ENCODE measurements around the gene ZFR. TPM values are rescaled to one million over a fixed set of nuclear protein-coding genes. Genes with fewer than 3 reads are reported as not detected.
"Not testable (repeated sequence)": the region's sequence is repeated elsewhere in the genome, so short reads cannot be mapped to it uniquely, and the experiment has no call there.

ZFR gene
- total RNA-seq, 1 donor from 2014 or later = 80.8 TPM

DNA sequence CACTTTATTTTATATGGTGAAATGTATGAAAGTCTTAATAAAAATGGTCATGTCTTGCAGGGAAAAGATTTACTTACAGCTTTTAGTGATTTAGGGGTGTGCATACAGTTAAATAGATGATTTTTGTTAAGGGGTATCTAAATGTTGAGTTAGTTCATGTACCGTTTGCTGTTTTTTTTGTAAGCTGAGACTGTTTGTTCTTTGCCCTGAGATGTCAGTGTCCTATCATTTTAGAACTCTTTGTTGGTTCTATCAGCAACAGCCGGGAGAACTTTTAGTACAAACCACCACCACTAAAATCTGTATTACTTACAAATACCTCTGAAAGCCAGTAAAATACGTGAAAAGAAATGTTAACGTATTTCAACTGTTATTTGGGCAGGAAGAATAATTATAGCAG lies 75.5 kb downstream of the ZFR start:
- Histone ChIP-seq H3K27me3 (no peaks in the 10 kb centered on the region), H3K4me3 (no peak overlapping the region), H3K9me3 (no peaks in the 10 kb centered on the region), H3K36me3 (peaks cover 0 to 11% of the 10 kb centered on the region in 2 donors), H3K4me1 (no peaks in the 10 kb centered on the region), H3K27ac (no peak overlapping the region)
- no peak for TF ChIP-seq POLR2AphosphoS5 (IDR thresholded peaks at IDR 0.05; ENCODE audit: insufficient read depth in 1 of 2, low read depth in 1 of 2)
- no peak for TF ChIP-seq POLR2A (IDR thresholded peaks at IDR 0.05)
- TF ChIP-seq, protein P1, sequence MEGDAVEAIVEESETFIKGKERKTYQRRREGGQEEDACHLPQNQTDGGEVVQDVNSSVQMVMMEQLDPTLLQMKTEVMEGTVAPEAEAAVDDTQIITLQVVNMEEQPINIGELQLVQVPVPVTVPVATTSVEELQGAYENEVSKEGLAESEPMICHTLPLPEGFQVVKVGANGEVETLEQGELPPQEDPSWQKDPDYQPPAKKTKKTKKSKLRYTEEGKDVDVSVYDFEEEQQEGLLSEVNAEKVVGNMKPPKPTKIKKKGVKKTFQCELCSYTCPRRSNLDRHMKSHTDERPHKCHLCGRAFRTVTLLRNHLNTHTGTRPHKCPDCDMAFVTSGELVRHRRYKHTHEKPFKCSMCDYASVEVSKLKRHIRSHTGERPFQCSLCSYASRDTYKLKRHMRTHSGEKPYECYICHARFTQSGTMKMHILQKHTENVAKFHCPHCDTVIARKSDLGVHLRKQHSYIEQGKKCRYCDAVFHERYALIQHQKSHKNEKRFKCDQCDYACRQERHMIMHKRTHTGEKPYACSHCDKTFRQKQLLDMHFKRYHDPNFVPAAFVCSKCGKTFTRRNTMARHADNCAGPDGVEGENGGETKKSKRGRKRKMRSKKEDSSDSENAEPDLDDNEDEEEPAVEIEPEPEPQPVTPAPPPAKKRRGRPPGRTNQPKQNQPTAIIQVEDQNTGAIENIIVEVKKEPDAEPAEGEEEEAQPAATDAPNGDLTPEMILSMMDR (IDR thresholded peaks at IDR 0.05) = no peak
- intact Hi-C loops (cut with DNase I) = no loop called here
- DNase-seq (ENCODE audit: extremely low spot score in 2 of 2) = no peak

DNA sequence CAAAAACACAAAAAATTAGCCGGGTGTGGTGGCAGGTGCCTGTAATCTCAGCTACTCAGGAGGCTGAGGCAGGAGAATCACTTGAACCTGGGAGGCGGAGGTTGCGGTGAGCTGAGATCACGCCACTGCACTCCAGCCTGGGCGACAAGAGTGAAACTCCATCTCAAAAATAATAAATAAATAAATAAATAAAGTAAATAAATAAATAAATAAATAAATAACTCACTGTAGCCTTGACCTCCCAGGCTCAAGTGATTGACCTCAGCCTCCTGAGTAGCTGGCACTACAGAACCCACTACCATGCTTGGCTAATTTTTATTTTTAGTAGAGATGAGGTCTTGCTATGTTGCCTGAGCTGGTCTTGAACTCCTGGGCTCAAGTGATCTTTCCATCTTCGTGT lies 77.3 kb downstream of the ZFR start:
- H3K36me3 ChIP-seq = peaks cover 0 to 26% of the 10 kb centered on the region in 2 donors
- H3K9me3 ChIP-seq; H3K4me1 ChIP-seq; H3K4me3 ChIP-seq; H3K27ac ChIP-seq; intact Hi-C loops (cut with DNase I); H3K27me3 ChIP-seq; DNase-seq (ENCODE audit: extremely low spot score in 2 of 2): not testable (repeated sequence)

DNA sequence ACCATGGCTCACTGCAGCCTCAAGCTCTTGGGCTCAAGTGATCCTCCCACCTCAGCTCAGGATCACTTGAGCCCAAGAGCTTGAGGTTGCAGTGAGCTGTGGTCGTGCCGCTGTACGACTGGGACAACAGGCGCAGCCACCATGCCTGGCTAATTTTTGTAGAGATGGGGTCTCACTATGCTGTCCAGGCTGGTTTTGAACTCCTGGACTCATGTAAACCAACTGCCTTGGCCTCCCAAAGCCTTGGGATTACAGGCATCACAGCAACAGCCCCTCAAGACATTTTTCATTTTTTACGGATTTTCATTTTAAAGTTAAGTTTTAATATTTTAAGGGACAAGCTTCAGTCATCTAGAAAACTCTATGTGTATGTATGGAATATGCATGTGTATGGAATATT lies 78.9 kb downstream of the ZFR start:
- H3K27me3 ChIP-seq = no peaks in the 10 kb centered on the region
- peaks cover 0 to 25% of the 10 kb centered on the region in 2 donors for H3K36me3 ChIP-seq
- H3K9me3 ChIP-seq = no peaks in the 10 kb centered on the region
- H3K4me1 ChIP-seq = no peaks in the 10 kb centered on the region
- TF ChIP-seq POLR2AphosphoS5 (IDR thresholded peaks at IDR 0.05; ENCODE audit: insufficient read depth in 1 of 2, low read depth in 1 of 2) (no peak), POLR2A (IDR thresholded peaks at IDR 0.05) (no peak)
- TF ChIP-seq, protein P1 (IDR thresholded peaks at IDR 0.05) = no peak
- no peak overlapping the region for H3K4me3 ChIP-seq
- no peak for DNase-seq (ENCODE audit: extremely low spot score in 2 of 2)
- H3K27ac ChIP-seq = no peak overlapping the region
- intact Hi-C loops (cut with DNase I) = no loop called here

DNA sequence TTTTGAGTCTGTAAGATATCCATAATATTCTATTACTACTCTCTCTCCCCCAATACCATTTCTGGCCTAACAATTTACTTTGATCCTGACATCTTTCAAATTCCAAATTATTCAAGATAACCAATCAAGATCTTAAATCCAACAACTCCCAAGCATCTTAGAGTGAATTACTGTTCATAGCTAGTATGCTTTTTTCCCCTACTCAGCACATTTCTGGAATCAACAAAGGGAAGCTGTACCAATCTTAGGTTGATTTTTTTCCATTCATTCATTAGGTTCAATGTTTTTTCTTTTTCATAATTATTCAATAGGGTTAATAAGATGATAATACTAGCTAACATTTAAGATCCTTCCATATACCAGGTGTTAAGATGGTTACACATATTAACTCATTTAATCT lies 81.5 kb downstream of the ZFR start:
- Histone ChIP-seq H3K36me3 (peaks cover 0 to 39% of the 10 kb centered on the region in 2 donors), H3K9me3 (no peaks in the 10 kb centered on the region), H3K4me3 (no peak overlapping the region), H3K4me1 (no peaks in the 10 kb centered on the region), H3K27me3 (no peaks in the 10 kb centered on the region), H3K27ac (no peak overlapping the region)
- DNase-seq (ENCODE audit: extremely low spot score in 2 of 2) = no peak
- TF ChIP-seq, protein P1 (IDR thresholded peaks at IDR 0.05) = no peak
- TF ChIP-seq POLR2AphosphoS5 (IDR thresholded peaks at IDR 0.05; ENCODE audit: insufficient read depth in 1 of 2, low read depth in 1 of 2) = no peak
- no peak for TF ChIP-seq POLR2A (IDR thresholded peaks at IDR 0.05)
- intact Hi-C loops (cut with DNase I) = no loop called here

DNA sequence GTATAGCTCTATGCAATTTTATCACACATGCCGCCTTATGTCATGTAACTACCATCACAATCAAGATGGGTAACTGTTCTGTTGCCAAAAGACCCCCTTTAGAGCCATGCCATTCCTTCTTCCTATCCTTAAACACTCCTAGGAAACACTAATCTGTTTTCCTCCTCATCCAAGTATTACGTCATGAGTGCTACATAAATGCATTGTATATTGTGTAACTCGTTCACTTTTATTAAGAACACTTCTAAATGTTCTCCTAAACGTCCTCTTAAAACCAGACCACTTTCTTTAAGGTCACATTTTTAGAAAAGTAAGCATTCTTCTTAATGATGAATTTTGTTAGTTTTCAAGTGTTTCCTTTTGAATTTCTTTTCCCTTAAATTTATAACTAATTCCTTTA lies 82.0 kb downstream of the ZFR start:
- intact Hi-C loops (cut with DNase I) = no loop called here
- TF ChIP-seq, protein P1 (IDR thresholded peaks at IDR 0.05) = no peak
- no peak for TF ChIP-seq POLR2AphosphoS5 (IDR thresholded peaks at IDR 0.05; ENCODE audit: insufficient read depth in 1 of 2, low read depth in 1 of 2)
- no peak for TF ChIP-seq POLR2A (IDR thresholded peaks at IDR 0.05)
- Histone ChIP-seq H3K4me1 (no peaks in the 10 kb centered on the region), H3K9me3 (no peaks in the 10 kb centered on the region), H3K27me3 (no peaks in the 10 kb centered on the region), H3K27ac (no peak overlapping the region), H3K4me3 (no peak overlapping the region), H3K36me3 (peaks cover 0 to 39% of the 10 kb centered on the region in 2 donors)
- DNase-seq (ENCODE audit: extremely low spot score in 2 of 2) = no peak

DNA sequence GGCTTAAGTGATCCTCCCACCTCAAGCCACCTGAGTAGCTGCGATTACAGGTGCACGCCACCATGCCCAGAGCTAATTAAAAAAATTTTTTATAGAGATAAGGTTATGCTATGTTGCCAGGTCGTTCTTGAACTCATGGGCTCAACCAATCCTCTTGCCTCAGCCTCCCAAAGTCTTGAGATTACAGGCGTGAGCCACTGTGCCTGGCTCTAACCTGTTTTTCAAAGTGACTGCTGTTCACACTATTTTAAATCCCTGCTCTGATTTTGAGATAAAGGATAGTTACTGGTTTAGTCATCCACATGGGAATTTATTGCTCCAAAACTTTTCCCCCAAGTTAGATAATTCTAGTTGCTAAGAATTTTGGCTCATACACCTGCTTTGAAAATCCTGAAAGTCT lies 83.6 kb downstream of the ZFR start:
- no peak overlapping the region for H3K4me3 ChIP-seq
- H3K36me3 ChIP-seq = peaks cover 0 to 39% of the 10 kb centered on the region in 2 donors
- H3K27ac ChIP-seq = no peak overlapping the region
- H3K27me3 ChIP-seq = no peaks in the 10 kb centered on the region
- no peaks in the 10 kb centered on the region for H3K9me3 ChIP-seq
- no peak for TF ChIP-seq POLR2AphosphoS5 (IDR thresholded peaks at IDR 0.05; ENCODE audit: insufficient read depth in 1 of 2, low read depth in 1 of 2)
- TF ChIP-seq, protein P1 (IDR thresholded peaks at IDR 0.05) = no peak
- TF ChIP-seq POLR2A (IDR thresholded peaks at IDR 0.05) = no peak
- H3K4me1 ChIP-seq = no peaks in the 10 kb centered on the region
- intact Hi-C loops (cut with DNase I) = no loop called here
- no peak for DNase-seq (ENCODE audit: extremely low spot score in 2 of 2)
